ENCODE results near the gene ZNF613.

DNA sequence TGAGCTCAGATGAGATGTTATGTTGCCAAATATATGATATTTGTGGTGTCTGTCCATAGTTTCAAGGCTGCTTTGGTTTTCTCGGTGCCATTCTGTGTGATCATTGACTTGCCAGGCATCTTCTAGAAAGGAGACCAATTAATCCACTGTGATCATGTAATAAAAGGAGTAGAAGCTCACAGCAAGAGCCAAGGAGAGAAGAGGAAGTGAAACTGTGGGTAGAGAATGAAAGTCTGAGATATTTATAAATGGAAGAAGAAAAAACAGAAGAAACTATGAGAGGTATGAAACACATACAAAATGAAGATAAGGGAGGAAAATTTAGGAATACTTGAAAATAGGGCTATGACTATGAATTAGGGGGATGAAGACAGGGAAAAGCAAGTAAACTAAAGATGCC lies 11.1 kb upstream of the ZNF613 start:
- TF ChIP-seq SNAI2 (CRISPR knock-in tag; IDR thresholded peaks at IDR 0.05) (no peak), ZC3H10 (CRISPR knock-in tag; IDR thresholded peaks at IDR 0.05) (no peak), ZFP30 (CRISPR knock-in tag; IDR thresholded peaks at IDR 0.05) (no peak), ZNF70 (CRISPR knock-in tag; IDR thresholded peaks at IDR 0.05) (no peak), BACH2 (CRISPR knock-in tag; IDR thresholded peaks at IDR 0.05; ENCODE audit: borderline replicate concordance) (no peak)
- TF ChIP-seq, protein P1, sequence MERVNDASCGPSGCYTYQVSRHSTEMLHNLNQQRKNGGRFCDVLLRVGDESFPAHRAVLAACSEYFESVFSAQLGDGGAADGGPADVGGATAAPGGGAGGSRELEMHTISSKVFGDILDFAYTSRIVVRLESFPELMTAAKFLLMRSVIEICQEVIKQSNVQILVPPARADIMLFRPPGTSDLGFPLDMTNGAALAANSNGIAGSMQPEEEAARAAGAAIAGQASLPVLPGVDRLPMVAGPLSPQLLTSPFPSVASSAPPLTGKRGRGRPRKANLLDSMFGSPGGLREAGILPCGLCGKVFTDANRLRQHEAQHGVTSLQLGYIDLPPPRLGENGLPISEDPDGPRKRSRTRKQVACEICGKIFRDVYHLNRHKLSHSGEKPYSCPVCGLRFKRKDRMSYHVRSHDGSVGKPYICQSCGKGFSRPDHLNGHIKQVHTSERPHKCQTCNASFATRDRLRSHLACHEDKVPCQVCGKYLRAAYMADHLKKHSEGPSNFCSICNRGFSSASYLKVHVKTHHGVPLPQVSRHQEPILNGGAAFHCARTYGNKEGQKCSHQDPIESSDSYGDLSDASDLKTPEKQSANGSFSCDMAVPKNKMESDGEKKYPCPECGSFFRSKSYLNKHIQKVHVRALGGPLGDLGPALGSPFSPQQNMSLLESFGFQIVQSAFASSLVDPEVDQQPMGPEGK (CRISPR knock-in tag; IDR thresholded peaks at IDR 0.05; ENCODE audit: borderline replicate concordance), result no peak
- TF ChIP-seq, protein P2, sequence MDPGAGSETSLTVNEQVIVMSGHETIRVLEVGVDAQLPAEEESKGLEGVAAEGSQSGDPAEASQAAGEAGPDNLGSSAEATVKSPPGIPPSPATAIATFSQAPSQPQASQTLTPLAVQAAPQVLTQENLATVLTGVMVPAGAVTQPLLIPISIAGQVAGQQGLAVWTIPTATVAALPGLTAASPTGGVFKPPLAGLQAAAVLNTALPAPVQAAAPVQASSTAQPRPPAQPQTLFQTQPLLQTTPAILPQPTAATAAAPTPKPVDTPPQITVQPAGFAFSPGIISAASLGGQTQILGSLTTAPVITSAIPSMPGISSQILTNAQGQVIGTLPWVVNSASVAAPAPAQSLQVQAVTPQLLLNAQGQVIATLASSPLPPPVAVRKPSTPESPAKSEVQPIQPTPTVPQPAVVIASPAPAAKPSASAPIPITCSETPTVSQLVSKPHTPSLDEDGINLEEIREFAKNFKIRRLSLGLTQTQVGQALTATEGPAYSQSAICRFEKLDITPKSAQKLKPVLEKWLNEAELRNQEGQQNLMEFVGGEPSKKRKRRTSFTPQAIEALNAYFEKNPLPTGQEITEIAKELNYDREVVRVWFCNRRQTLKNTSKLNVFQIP (CRISPR knock-in tag; IDR thresholded peaks at IDR 0.05; ENCODE audit: borderline replicate concordance, low read depth), result no peak
